H54 (cell line): Measurements from ENCODE around the gene OGDH.

Experiments used
- DNase-seq: peaks from one replicate; pipeline ENCODE4 v3.0.0; 2011; ENCODE audit warnings: low spot score, mixed read lengths; ENCODE audit not compliant: insufficient read length
- FAIRE-seq: peaks from 3 replicates; lab custom pipeline; 2011; peaks lifted over from hg19 to GRCh38; lab: Jason Lieb, UNC
- POLR2A ChIP-seq: IDR thresholded peaks from 2 replicates; pipeline ENCODE4 v1.6.1; 2011; ENCODE audit warnings: low read depth, mild to moderate bottlenecking, low read length

The OGDH gene

GRCh38 chr7:44738051-44738723, 131.8 kb downstream of the OGDH start:
- no peak for TF ChIP-seq POLR2A
- DNase-seq (no peak), FAIRE-seq (no peak)

GRCh38 chr7:44738876-44739665, 132.6 kb downstream of the OGDH start:
- DNase-seq, result no peak
- no peak for FAIRE-seq
- no peak for TF ChIP-seq POLR2A

GRCh38 chr7:44740055-44740454, 133.6 kb downstream of the OGDH start:
- DNase-seq (no peak), FAIRE-seq (no peak)
- no peak for TF ChIP-seq POLR2A

GRCh38 chr7:44743750-44744149, 137.3 kb downstream of the OGDH start:
- FAIRE-seq (no peak), DNase-seq (no peak)
- no peak for TF ChIP-seq POLR2A

- FAIRE-seq, result no peak
- peak; percentile 98 for DNase-seq
Observed at GRCh38 chr7:44748045-44748947, 141.9 kb downstream of the OGDH start, which contains the start of gene ZMIZ2. Gene ZMIZ2 (plus strand): TSS chr7:44748847. CDS start chr7:44756250, 7,403 bp downstream.

GRCh38 chr7:44748948-44749731, 142.7 kb downstream of the OGDH start:
- TF ChIP-seq POLR2A, result no peak
- DNase-seq (no peak), FAIRE-seq (no peak)

More at GRCh38 chr7:44748045-44748947, 141.9 kb downstream of the OGDH start, which contains the start of gene ZMIZ2:
- TF ChIP-seq POLR2A, result peak; percentile 83

GRCh38 chr7:44749992-44750391, 143.6 kb downstream of the OGDH start:
- TF ChIP-seq POLR2A, result no peak
- DNase-seq (no peak), FAIRE-seq (no peak)

- DNase-seq (no peak), FAIRE-seq (no peak)
- TF ChIP-seq POLR2A, result no peak
Observed at GRCh38 chr7:44750424-44750823, 144.0 kb downstream of the OGDH start.

- FAIRE-seq, result no peak
- DNase-seq, result no peak
- no peak for TF ChIP-seq POLR2A
Observed at GRCh38 chr7:44750921-44751571, 144.6 kb downstream of the OGDH start.

- TF ChIP-seq POLR2A, result no peak
- FAIRE-seq, result no peak
- DNase-seq, result no peak
Observed at GRCh38 chr7:44752822-44753221, 146.4 kb downstream of the OGDH start.

GRCh38 chr7:44754802-44755697, 148.6 kb downstream of the OGDH start:
- DNase-seq (no peak), FAIRE-seq (no peak)
- TF ChIP-seq POLR2A, result 0 out of 2 replicates have a peak, but pooled peaks have one; percentile 4
